HepG2 (cell line): ENCODE results near the gene CXCR4. TPM values are rescaled to one million over a fixed set of nuclear protein-coding genes. Genes with fewer than 3 reads are reported as not detected.

Experiments used
- ARID5B ChIP-seq: IDR thresholded peaks from 2 replicates; pipeline ENCODE4 v1.4.0; 2020; ENCODE audit warnings: mild to moderate bottlenecking, missing genetic modification reagents
- ATF3 ChIP-seq: sonication (generic); formaldehyde crosslinking; IDR thresholded peaks from 2 replicates; pipeline ENCODE4 v1.4.0; 2020; ENCODE audit warnings: missing genetic modification reagents
- ATF5 ChIP-seq: sonication (generic); formaldehyde crosslinking; IDR thresholded peaks from 2 replicates; pipeline ENCODE4 v1.4.0; 2020; ENCODE audit warnings: mild to moderate bottlenecking, low read depth, missing genetic modification reagents
- CEBPB ChIP-seq: IDR thresholded peaks from 2 replicates; pipeline ENCODE4 v1.6.1; 2011; ENCODE audit warnings: low read depth, low read length, improper control_type of control experiment, borderline replicate concordance
- FOXA1 ChIP-seq, 2 experiments: fragments of 450-650 bp in 1 of 2; sonication (generic) in 1 of 2; formaldehyde crosslinking in 1 of 2; IDR thresholded peaks; 2 replicates each; pipeline versions ENCODE4 v1.4.0 to v1.6.1; 2016 to 2020; ENCODE audit warnings: missing genetic modification reagents in 1 of 2
- FOXA3 ChIP-seq: IDR thresholded peaks from 2 replicates; pipeline ENCODE4 v1.6.1; 2016; ENCODE audit warnings: missing genetic modification reagents, missing compliant biosample characterization
- HBP1 ChIP-seq: IDR thresholded peaks from 2 replicates; pipeline ENCODE4 v1.6.1; 2016; ENCODE audit warnings: low read depth, control low read depth
- RNF2 ChIP-seq: fragments of 450-650 bp; conservative IDR thresholded peaks from 2 replicates; pipeline ENCODE4 v1.6.1; 2016; ENCODE audit warnings: low read depth
- SOX5 ChIP-seq: IDR thresholded peaks from 2 replicates; pipeline ENCODE4 v1.6.1; 2016; ENCODE audit warnings: borderline replicate concordance
- TBX3 ChIP-seq: fragments of 450-650 bp; IDR thresholded peaks from 2 replicates; pipeline ENCODE4 v1.6.1; 2017; ENCODE audit warnings: antibody characterized with exemption, mild to moderate bottlenecking, inconsistent platforms, borderline replicate concordance
- TRAFD1 ChIP-seq: sonication (generic); formaldehyde crosslinking; IDR thresholded peaks from 2 replicates; pipeline ENCODE4 v1.5.1; 2020; ENCODE audit warnings: missing genetic modification reagents, mild to moderate bottlenecking, borderline replicate concordance
- XRCC5 ChIP-seq: fragments of 200-400 bp; formaldehyde crosslinking; optimal IDR thresholded peaks from 2 replicates; pipeline ENCODE3; 2017; ENCODE audit warnings: mild to moderate bottlenecking, low read length
- ZKSCAN1 ChIP-seq: fragments of 150-350 bp; IDR thresholded peaks from 2 replicates; pipeline ENCODE4 v1.6.1; 2014; ENCODE audit warnings: low read length
- ZNF274 ChIP-seq: sonication (generic); formaldehyde crosslinking; IDR thresholded peaks from 2 replicates; pipeline ENCODE4 v1.5.1; 2020; ENCODE audit warnings: mild to moderate bottlenecking, missing genetic modification reagents
- ZNF557 ChIP-seq: sonication (generic); formaldehyde crosslinking; IDR thresholded peaks from 2 replicates; pipeline ENCODE4 v1.4.0; 2020; ENCODE audit warnings: missing genetic modification reagents
- ZNF580 ChIP-seq: IDR thresholded peaks from 2 replicates; pipeline ENCODE4 v1.6.1; 2016; ENCODE audit warnings: low read depth, borderline replicate concordance
- ZSCAN21 ChIP-seq: sonication (generic); formaldehyde crosslinking; IDR thresholded peaks from 2 replicates; pipeline ENCODE4 v1.8.0; 2022; ENCODE audit warnings: mild to moderate bottlenecking, missing genetic modification reagents, moderate library complexity, borderline replicate concordance
- ZSCAN5A ChIP-seq: sonication (generic); formaldehyde crosslinking; IDR thresholded peaks from 2 replicates; pipeline ENCODE4 v1.8.0; 2022; ENCODE audit warnings: mild to moderate bottlenecking, missing genetic modification reagents, borderline replicate concordance
- polyA plus RNA-seq, 8 experiments: library from polyadenylated mRNA; depleted of rRNA in 3 of 8; stranded (reverse) in 7 of 8; unstranded in 1 of 8; fragments of >200 nt; fragmentation: Illumina TruSeq in 4 of 8; extraction: Trizol in 4 of 8; gene quantifications; 2 replicates each; pipeline versions ENCODE4 v1.2.1 to v1.2.3, GENCODE V29; 2011 to 2016; ENCODE audit warnings: low read depth in 4 of 8, missing spikeins in 1 of 8, mixed read lengths in 1 of 8; ENCODE audit not compliant: insufficient read depth in 1 of 8
- total RNA-seq, 5 experiments: library from RNA; depleted of rRNA; stranded (reverse); fragments of >200 nt; fragmentation: Illumina TruSeq; extraction: Trizol; gene quantifications; 2 replicates each; pipeline ENCODE4 v1.2.3, GENCODE V29; 2016; ENCODE audit warnings: low read depth in 1 of 5

The CXCR4 gene
- total and polyA plus RNA-seq, 2 of the 13 experiments (the other 11 are each of a cell fraction or from before 2014, with no cell fraction given): 0.34 to 0.55 TPM

- no peak for TF ChIP-seq ZNF274 (CRISPR knock-in tag)
- TF ChIP-seq ATF3 (CRISPR knock-in tag): no peak; the same call in 1 of the 2 replicates
- TF ChIP-seq ZNF580 (CRISPR knock-in tag): no peak
- no peak for TF ChIP-seq TRAFD1 (CRISPR knock-in tag)
- no peak for TF ChIP-seq FOXA1 (IDR thresholded peaks at IDR 0.05)
- TF ChIP-seq FOXA1 (CRISPR knock-in tag; IDR thresholded peaks at IDR 0.05): peak; percentile 71
- peak; percentile 88 for TF ChIP-seq ZKSCAN1
- TF ChIP-seq FOXA3 (CRISPR knock-in tag): peak; percentile 60; the same call in 1 of the 2 replicates
- TF ChIP-seq HBP1: no peak
- TF ChIP-seq ZSCAN21: no peak
- TF ChIP-seq XRCC5: peak; percentile 30
- TF ChIP-seq SOX5 (CRISPR knock-in tag): peak; percentile 52; the same call in 1 of the 2 replicates
- TF ChIP-seq ARID5B: peak; percentile 47; the same call in 1 of the 2 replicates
- no peak for TF ChIP-seq RNF2
- TF ChIP-seq CEBPB: peak; percentile 82
- TF ChIP-seq ZNF557 (CRISPR knock-in tag): no peak
- TF ChIP-seq ZSCAN5A (CRISPR knock-in tag): no peak
- TF ChIP-seq ATF5 (CRISPR knock-in tag): no peak
- TF ChIP-seq TBX3: no peak
Measured at GRCh38 chr2:136104977-136105376, 13.0 kb downstream of the CXCR4 start (continued).
